Measurements from ENCODE around the gene PACSIN3. TPM values are rescaled to one million over a fixed set of nuclear protein-coding genes. Genes with fewer than 3 reads are reported as not detected.

The PACSIN3 gene
- total RNA-seq, 1 experiment from 2014 or later: 32.0 TPM

GRCh38 chr11:47148903-47149531, 37.2 kb downstream of the PACSIN3 start:
- Histone ChIP-seq H3K27me3 (replicated peaks; ENCODE audit: insufficient read depth, low read depth, low read length, poor library complexity) (no peaks in the 10 kb centered on the region), H3K36me3 (ENCODE audit: insufficient read depth, low read length, poor library complexity, severe bottlenecking) (no peaks in the 10 kb centered on the region), H3K4me1 (ENCODE audit: insufficient read depth, low read length, poor library complexity, severe bottlenecking) (no peaks in the 10 kb centered on the region), H3K9me3 (ENCODE audit: low read depth, low read length, poor library complexity, severe bottlenecking) (no peaks in the 10 kb centered on the region), H3K27ac (ENCODE audit: low read depth, low read length, poor library complexity, severe bottlenecking) (no peak overlapping the region), H3K4me3 (ENCODE audit: low read depth, low read length, poor library complexity, severe bottlenecking) (no peak overlapping the region)
- no TSS peak for BruUV-seq (replicated peaks)
- intact Hi-C loops (cut with micrococcal nuclease; ENCODE audit: unreplicated experiment): no loop called here
- DNase-seq (ENCODE audit: low spot score): no peak
- CTCF ChIA-PET: no interaction called here
- POLR2A ChIA-PET (ENCODE audit: low non-redundant PET): no interaction called here
- TF ChIP-seq CTCF (conservative IDR thresholded peaks at IDR 0.05; ENCODE audit: low read depth, low read length): no peak
- no peak for TF ChIP-seq EZH2 (IDR thresholded peaks at IDR 0.05; ENCODE audit: borderline replicate concordance, low read depth, low read length, poor library complexity, severe bottlenecking)

- no peaks in the 10 kb centered on the region for H3K4me1 ChIP-seq (ENCODE audit: insufficient read depth, low read length, poor library complexity, severe bottlenecking)
- ChIA-PET CTCF (no interaction called here), POLR2A (ENCODE audit: low non-redundant PET) (no interaction called here)
- no peak for TF ChIP-seq CTCF (conservative IDR thresholded peaks at IDR 0.05; ENCODE audit: low read depth, low read length)
- TF ChIP-seq EZH2 (IDR thresholded peaks at IDR 0.05; ENCODE audit: borderline replicate concordance, low read depth, low read length, poor library complexity, severe bottlenecking): no peak
- BruUV-seq (replicated peaks): no TSS peak
- no peak for DNase-seq (ENCODE audit: low spot score)
- no peaks in the 10 kb centered on the region for H3K9me3 ChIP-seq (ENCODE audit: low read depth, low read length, poor library complexity, severe bottlenecking)
- H3K36me3 ChIP-seq (ENCODE audit: insufficient read depth, low read length, poor library complexity, severe bottlenecking): no peaks in the 10 kb centered on the region
- intact Hi-C loops (cut with micrococcal nuclease; ENCODE audit: unreplicated experiment): no loop called here
- H3K27me3 ChIP-seq (replicated peaks; ENCODE audit: insufficient read depth, low read depth, low read length, poor library complexity): no peaks in the 10 kb centered on the region
- H3K4me3 ChIP-seq (ENCODE audit: low read depth, low read length, poor library complexity, severe bottlenecking): no peak overlapping the region
- no peak overlapping the region for H3K27ac ChIP-seq (ENCODE audit: low read depth, low read length, poor library complexity, severe bottlenecking)
Observed at GRCh38 chr11:47148270-47148669, 38.0 kb downstream of the PACSIN3 start.

- H3K9me3 ChIP-seq (ENCODE audit: low read depth, low read length, poor library complexity, severe bottlenecking): no peaks in the 10 kb centered on the region
- TF ChIP-seq CTCF (conservative IDR thresholded peaks at IDR 0.05; ENCODE audit: low read depth, low read length) (no peak), EZH2 (IDR thresholded peaks at IDR 0.05; ENCODE audit: borderline replicate concordance, low read depth, low read length, poor library complexity, severe bottlenecking) (no peak)
- no TSS peak for BruUV-seq (replicated peaks)
- ChIA-PET CTCF (interaction anchor here (1.2 kb wide), 1 partner anchor 231 kb away, joined by 5 read pairs; no protein-coding TSS in a partner anchor), POLR2A (ENCODE audit: low non-redundant PET) (no interaction called here)
- no peak overlapping the region for H3K4me3 ChIP-seq (ENCODE audit: low read depth, low read length, poor library complexity, severe bottlenecking)
- intact Hi-C loops (cut with micrococcal nuclease; ENCODE audit: unreplicated experiment): no loop called here
- H3K27ac ChIP-seq (ENCODE audit: low read depth, low read length, poor library complexity, severe bottlenecking): no peak overlapping the region
- H3K36me3 ChIP-seq (ENCODE audit: insufficient read depth, low read length, poor library complexity, severe bottlenecking): no peaks in the 10 kb centered on the region
- no peaks in the 10 kb centered on the region for H3K27me3 ChIP-seq (replicated peaks; ENCODE audit: insufficient read depth, low read depth, low read length, poor library complexity)
- DNase-seq (ENCODE audit: low spot score): no peak
- H3K4me1 ChIP-seq (ENCODE audit: insufficient read depth, low read length, poor library complexity, severe bottlenecking): no peaks in the 10 kb centered on the region
Observed at GRCh38 chr11:47147681-47148080, 38.6 kb downstream of the PACSIN3 start.

Data from A673 (cell line).